Pulmonary artery endothelial cell (primary cell): ENCODE results near the gene FOXL3. TPM values are rescaled to one million over a fixed set of nuclear protein-coding genes. Genes with fewer than 3 reads are reported as not detected.

ENCODE experiments used
- DNase-seq: peaks from one replicate; pipeline ENCODE4 v3.0.0-alpha.2; 2011; ENCODE audit warnings: low read depth, low spot score
- total RNA-seq: library from RNA; depleted of rRNA; stranded (reverse); fragments of >200 nt; gene quantifications from 2 replicates; pipeline ENCODE4 v1.2.3, GENCODE V29; 2014

Gene FOXL3
- total RNA-seq, 1 donor from 2014 or later, result not detected

- no peak for DNase-seq
Measured at GRCh38 chr7:302054-302992, 12.4 kb downstream of the FOXL3 start.

GRCh38 chr7:303425-303824 lies 13.5 kb downstream of the FOXL3 start:
- DNase-seq, result no peak

GRCh38 chr7:303884-304573 lies 14.1 kb downstream of the FOXL3 start:
- no peak for DNase-seq

GRCh38 chr7:304574-305409 lies 14.8 kb downstream of the FOXL3 start:
- DNase-seq, result no peak

- DNase-seq, result no peak
Measured at GRCh38 chr7:305410-306151, 15.6 kb downstream of the FOXL3 start.

GRCh38 chr7:307970-308369 lies 18.0 kb downstream of the FOXL3 start:
- no peak for DNase-seq

- DNase-seq, result no peak
Measured at GRCh38 chr7:309586-310228, 19.7 kb downstream of the FOXL3 start.

GRCh38 chr7:311131-311680 lies 21.2 kb downstream of the FOXL3 start:
- DNase-seq, result no peak

GRCh38 chr7:311796-312195 lies 21.8 kb downstream of the FOXL3 start:
- no peak for DNase-seq

- DNase-seq, result no peak
Measured at GRCh38 chr7:312424-312823, 22.5 kb downstream of the FOXL3 start.

- no peak for DNase-seq
Measured at GRCh38 chr7:314853-315252, 24.9 kb downstream of the FOXL3 start.

GRCh38 chr7:315516-316265 lies 25.7 kb downstream of the FOXL3 start:
- no peak for DNase-seq

GRCh38 chr7:317643-318405 lies 27.9 kb downstream of the FOXL3 start:
- DNase-seq, result no peak

- DNase-seq, result no peak
Measured at GRCh38 chr7:318476-318875, 28.5 kb downstream of the FOXL3 start.

GRCh38 chr7:318878-319661 lies 29.1 kb downstream of the FOXL3 start:
- DNase-seq, result no peak

GRCh38 chr7:320297-320696 lies 30.3 kb downstream of the FOXL3 start:
- DNase-seq, result no peak

- DNase-seq, result no peak
Measured at GRCh38 chr7:322111-322671, 32.2 kb downstream of the FOXL3 start.

- DNase-seq, result no peak
Measured at GRCh38 chr7:322708-323111, 32.7 kb downstream of the FOXL3 start.
